HG03175 (cell line): ENCODE measurements around the gene ZDHHC20.

Experiments
- ATAC-seq: cut with Tn5 transposase; IDR thresholded peaks from one replicate; pipeline ENCODE4 v1.9.1; 2021; ENCODE audit warnings: mild to moderate bottlenecking, moderate library complexity; ENCODE audit not compliant: unreplicated experiment

The ZDHHC20 gene

GRCh38 chr13:21328836-21329477 lies 130.1 kb downstream of the ZDHHC20 start:
- ATAC-seq, result peak; percentile 29

DNA sequence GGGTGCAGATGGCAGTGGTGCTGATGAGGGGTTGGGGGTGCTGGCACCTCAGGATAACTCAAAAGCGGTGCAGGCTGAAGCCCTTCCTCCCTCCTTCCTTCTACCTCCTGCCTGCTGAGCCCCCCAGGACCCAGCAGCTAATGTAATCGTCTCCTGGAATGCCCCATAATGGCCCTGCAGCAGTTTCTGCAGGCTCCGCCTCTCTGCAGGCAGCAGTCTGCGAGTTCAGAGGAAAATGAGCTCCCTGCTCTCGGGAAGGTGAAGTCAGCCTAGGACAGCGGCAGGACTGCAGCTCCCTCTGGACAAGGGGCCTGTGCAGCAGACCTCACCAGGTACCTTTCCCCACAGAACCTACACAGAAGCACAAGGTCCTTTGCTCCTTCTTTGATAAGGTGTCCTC lies 130.9 kb downstream of the ZDHHC20 start:
- no peak for ATAC-seq

DNA sequence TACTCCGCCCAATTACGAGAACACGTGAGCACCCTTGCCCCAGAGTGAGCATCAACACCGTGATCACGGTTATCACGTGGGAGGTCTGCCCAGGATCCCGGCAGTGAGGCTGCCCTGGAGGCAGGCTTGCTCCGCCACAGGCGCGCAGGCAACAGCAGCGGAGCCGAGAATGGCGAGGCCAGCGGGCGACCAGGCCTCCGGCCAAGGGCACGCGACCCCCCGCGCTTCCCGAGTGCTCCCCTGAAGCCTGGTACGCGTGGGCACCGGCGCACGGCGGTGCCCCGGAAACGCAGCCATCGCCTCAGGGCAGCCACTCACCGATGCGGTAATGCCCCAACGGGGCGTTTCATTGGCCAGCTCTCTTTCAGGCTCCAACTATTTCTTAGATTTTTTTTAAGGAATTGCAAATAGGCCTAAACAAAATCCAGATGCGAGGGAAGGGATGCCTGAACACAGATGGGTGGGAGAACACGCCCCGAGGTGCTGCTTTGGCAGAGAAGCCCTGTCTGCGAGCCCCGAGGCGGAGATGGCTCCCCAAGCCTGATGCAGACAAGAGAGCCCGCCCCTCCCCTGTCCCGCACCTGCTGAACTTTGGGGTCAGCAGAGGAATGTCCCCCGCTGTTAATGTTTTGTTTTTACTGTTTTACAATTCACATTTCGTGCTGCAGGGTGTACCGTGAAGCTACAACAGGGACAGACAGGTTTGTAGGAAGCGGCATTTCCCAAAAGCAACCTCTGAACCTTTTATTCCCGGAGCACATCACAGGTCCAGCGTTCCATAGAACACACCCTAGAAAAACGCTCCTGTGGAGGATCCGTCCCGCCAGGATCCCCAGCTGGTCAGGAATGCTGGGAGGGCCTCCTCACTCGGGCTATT lies 132.7 kb downstream of the ZDHHC20 start:
- no peak for ATAC-seq

DNA sequence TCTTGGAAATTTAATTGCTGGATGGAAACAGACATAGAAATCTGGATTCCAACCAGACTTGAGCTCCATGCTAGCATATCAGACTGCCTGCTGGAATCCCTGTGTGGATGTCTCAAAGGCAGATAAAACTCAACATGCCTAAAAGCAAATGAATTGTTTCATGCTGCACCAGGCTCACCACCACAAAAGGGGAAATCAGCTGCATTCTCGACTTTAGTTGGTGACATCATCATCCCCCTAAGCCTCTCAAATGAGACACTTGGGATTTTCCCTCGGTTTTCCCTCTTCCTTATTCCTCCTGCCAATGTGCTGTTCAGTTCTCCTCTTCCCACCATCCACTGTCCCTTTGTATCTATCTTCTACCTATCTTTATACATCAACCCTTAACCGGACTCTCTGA lies 134.3 kb downstream of the ZDHHC20 start:
- ATAC-seq, result no peak

GRCh38 chr13:21322988-21323387 lies 136.1 kb downstream of the ZDHHC20 start:
- ATAC-seq, result no peak
